HG03025 (cell line): ENCODE data around the gene ZNF454.

Source experiments
- ATAC-seq: cut with Tn5 transposase; IDR thresholded peaks from one replicate; pipeline ENCODE4 v1.9.1; 2021; ENCODE audit warnings: mild to moderate bottlenecking, moderate library complexity; ENCODE audit not compliant: unreplicated experiment, low FRiP score

Gene ZNF454

GRCh38 chr5:178940569-178941360 lies at the start of gene ZNF454:
ZNF454 (plus strand) TSS chr5:178941198; CDS start chr5:178942792, 1,594 bp downstream.
- no peak for ATAC-seq

DNA sequence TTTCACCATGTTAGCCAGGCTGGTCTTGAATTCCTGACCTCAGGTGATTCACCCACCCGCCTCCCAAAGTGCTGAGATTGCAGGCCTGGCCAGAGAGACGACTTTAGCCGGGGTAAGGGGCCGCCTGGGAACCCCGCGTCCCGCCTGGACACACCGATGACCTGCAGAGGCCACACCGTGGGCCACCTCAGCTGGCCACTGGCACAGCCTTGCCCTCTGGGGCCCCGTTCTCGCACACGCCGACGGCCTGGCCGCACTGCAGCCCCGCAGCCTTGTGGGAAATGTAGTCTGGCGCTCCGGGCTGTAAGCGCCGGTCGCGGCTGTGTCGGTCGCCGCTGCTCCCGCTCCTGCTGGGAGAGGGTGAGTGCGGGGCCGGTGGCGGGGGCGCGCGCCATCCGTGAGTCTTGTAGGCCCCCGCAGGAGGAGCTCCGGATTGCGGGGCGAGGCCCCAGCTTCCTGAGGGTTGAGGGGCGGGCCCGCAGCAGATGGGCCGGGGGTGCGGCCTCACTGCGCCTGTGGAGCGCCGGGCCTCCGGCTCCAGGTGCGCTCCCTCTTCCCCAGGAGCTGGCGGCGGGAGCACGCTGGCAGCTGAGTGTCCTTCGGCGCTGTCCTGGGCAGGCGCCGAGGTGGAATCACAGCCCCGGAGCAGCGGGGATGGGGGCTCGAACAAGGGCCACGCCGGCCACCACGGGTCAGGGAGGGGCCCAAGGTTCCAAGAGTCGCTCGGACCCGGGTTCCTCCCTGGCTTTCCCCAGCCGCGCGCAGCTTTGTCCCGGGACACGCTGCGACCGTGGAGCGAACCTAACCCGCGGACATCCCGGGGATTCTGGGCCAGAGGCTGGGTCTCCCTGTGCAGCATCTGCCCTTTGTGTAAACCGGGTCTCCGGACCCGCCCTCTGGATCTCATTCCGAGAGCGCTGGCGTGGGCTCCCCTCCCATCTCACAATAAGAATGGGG lies 45.1 kb upstream of the ZNF454 start, which contains the start of gene ZFP2:
Gene ZFP2 (plus strand): TSS at position 299 of the 957 bp plus-strand sequence. CDS start 35,401 bp downstream, outside the sequence.
- ATAC-seq = no peak

GRCh38 chr5:178899289-178899688 lies 41.7 kb upstream of the ZNF454 start:
- no peak for ATAC-seq

- no peak for ATAC-seq
Measured at GRCh38 chr5:178902849-178903248, 38.1 kb upstream of the ZNF454 start.

DNA sequence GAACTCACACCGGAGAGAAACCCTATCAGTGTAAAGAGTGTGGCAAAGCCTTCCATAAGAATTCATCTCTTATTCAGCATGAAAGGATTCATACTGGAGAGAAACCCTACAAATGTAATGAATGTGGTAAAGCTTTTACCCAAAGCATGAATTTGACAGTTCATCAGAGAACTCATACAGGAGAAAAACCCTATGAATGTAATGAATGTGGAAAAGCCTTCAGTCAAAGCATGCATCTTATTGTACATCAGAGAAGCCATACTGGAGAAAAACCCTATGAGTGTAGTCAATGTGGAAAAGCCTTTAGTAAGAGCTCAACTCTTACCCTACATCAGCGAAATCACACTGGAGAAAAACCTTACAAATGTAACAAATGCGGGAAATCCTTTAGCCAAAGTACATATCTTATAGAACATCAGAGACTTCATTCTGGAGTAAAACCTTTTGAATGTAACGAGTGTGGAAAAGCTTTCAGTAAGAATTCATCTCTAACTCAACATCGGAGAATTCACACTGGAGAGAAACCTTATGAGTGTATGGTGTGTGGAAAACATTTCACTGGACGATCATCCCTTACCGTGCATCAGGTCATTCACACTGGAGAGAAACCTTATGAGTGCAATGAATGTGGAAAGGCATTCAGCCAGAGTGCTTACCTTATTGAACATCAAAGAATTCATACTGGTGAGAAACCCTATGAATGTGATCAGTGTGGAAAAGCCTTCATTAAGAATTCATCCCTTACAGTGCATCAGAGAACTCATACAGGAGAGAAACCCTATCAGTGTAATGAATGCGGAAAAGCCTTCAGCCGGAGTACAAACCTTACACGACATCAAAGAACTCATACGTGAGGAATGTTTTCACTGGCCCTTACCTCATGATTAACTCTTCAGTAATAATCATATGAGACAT lies 8.9 kb upstream of the ZNF454 start:
- no peak for ATAC-seq

DNA sequence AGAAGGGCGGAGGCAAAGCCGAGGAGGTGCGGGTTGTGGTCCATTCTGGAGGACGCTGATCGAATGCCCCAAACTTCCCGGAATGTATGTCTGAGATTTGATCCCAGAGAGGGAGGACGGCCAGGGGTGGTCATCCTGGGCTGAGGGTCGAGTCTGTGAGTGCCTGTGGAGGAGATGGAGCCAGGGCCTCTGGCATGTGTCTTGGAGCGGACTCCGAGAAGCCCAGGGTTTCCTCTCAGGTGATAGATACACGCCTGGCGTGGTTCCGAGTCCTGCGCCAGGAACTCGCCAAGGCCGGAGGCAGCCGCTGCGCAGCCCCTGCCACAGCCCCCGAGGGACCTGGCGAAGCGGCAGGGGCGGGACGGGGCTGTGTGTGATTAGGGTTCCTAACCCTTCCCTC lies 363 bp downstream of the ZNF454 start:
- ATAC-seq = no peak

DNA sequence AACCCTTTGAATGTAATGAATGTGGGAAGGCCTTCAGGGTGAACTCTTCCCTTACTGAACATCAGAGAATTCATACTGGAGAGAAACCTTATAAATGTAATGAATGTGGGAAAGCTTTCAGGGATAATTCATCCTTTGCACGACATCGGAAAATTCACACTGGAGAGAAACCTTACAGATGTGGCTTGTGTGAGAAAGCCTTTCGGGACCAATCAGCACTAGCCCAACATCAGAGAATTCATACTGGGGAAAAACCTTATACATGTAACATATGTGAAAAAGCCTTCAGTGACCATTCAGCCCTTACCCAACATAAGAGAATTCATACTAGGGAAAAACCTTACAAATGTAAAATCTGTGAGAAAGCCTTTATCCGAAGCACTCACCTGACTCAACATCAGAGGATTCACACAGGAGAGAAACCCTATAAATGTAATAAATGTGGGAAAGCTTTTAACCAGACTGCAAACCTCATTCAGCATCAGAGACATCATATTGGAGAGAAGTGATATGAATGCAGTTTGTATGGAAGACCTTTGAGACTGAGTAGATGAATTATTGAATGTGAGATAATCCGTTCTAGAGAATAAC lies 24.6 kb downstream of the ZNF454 start:
- ATAC-seq = no peak

DNA sequence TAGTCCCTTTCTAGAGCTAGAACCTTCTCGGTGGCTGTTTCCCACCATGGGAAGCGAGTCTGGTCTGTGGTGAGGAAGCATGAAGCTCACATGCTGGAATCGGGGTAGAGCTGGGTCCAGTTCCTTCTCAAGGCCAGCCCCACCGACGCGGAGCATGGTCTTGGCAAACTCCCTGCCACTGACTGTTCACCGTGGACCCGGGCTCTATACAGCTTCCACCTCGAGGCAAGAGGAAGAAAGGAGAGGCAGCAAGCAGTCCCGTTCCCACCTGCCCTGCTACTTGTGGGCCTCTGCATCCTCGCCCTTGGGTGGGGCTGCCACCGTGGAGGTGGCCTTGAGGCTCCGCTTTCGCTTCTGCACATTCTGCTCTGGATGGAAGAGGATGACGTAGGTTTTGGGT lies 40.4 kb downstream of the ZNF454 start:
- no peak for ATAC-seq

- no peak for ATAC-seq
Measured at GRCh38 chr5:178982941-178983340, 41.9 kb downstream of the ZNF454 start.

DNA sequence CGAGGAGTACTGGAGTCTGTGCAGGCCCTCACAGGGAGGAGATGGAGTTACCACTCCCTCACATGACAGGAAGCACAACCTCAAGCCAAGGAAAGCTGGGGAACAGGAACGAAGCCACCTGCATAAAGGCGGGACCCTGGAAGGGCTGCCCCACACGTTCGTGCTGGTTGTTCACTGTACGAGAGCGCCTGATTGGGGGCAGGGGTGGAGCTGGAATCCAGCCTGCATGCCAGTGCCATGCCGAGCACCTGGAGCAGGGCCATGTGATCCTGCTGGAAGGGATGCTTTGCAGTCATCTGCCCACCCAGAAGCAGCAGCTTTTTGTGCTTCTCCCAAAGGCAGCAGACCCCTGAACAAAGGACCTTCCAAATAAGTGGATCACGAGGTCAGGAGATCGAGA lies 42.7 kb downstream of the ZNF454 start:
- ATAC-seq = no peak

- no peak for ATAC-seq
Measured at GRCh38 chr5:178984145-178985072, 43.4 kb downstream of the ZNF454 start.

- no peak for ATAC-seq
Measured at GRCh38 chr5:178986326-178986960, 45.4 kb downstream of the ZNF454 start.

- ATAC-seq = no peak
Measured at GRCh38 chr5:178988436-178989220, 47.6 kb downstream of the ZNF454 start.

DNA sequence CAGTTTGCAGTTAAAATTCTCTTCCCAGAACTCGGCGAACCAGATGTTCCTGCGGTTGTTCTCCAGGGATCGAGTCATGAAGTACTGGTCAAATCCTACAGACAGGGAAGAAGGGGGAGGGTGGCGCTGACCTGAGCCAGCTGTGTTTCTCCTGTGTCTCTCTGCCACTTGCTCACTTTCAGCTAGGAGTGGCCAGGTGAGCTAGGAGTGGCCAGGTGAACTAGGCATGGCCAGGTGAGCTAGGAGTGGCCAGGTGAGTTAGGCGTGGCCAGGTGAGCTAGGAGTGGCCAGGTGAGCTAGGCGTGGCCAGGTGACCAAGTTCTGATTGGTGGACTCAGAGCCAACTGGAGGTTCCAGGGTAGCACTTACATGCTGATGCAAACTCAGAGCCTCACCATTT lies 48.3 kb downstream of the ZNF454 start:
- no peak for ATAC-seq

DNA sequence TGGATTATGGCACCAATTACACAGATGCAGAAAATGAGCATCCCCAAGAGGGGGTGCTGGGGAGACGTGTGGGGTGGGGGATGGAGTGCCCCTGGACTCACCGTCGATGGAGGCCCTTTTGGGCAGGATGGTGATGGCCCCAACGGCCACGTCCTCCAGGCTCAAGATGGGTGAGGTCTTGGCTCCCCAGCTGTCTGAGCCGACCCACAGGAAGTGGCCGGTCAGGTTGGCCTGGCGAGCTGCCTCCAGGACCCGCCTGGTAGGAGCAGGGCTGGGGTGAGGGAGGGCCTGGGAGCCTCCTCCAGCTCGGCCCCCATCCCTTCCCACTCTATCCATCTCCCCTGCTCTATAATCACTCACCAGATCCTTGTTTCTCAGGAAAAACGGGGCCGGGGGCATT lies 49.5 kb downstream of the ZNF454 start:
- ATAC-seq = no peak

DNA sequence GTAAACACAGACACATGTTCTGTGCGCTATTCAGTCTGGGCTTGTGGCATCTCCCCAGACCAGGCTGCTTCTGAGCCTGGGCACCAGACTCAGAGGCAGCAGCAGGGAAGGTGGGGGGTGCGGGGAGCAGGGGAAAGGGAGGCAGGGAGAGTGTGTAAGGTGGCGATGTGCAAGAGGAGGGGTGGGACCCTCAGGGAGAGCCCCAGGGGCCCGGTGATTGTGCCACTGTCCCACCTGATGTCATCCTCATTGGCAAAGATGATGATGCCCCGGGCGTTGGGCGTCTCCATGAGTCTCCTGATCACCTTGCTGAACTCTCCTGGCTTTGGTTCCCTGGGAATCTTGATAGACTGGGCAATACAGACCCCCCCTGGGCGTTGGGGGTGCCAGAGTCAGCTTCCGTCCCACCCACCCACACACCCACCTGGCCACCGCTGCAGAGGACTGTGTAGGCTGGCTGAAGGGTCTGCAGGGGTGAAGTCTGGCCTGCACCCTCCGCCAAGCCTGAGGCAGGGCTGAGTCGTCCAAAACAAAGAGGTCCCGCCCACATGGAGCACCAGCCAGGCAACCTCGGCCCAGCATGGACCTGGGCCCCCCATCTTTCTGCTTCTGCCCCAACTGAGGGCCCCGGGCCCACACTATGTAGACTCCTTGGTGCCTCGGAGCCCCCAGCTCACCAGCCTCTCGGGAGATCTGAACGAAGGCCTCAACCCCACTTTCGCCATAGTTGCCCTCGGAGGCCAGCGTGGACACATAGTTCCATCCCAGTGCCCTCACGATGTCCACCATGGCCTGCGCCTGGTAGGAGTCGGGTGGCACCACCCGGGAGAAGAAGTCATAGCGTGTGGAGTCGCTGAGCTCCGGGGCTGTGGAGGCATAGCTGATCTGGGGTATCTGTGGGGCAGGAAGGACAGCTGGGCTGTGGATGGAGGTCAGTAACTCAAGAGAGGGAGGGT lies 50.5 kb downstream of the ZNF454 start:
- no peak for ATAC-seq
